IMR-90 (cell line): ENCODE results near the gene FOXQ1. TPM values are rescaled to one million over a fixed set of nuclear protein-coding genes. Genes with fewer than 3 reads are reported as not detected.

Experiments
- ATAC-seq: fragments of 200-7000 bp; cut with Tn5 transposase; 2 replicates; pipeline ENCODE4 v1.9.1; 2020; ENCODE audit warnings: low read depth, mild to moderate bottlenecking, moderate library complexity
- BruUV-seq: library from RNA; stranded (reverse); fragments of 400-500 nt; replicated peaks from 2 replicates; lab custom pipeline; 2021; lab: Mats Ljungman, UMichigan
- CTCF ChIA-PET: fragments of 300-600 bp; formaldehyde crosslinking; extraction: SDS; loops from one replicate; lab custom pipeline; 2021; ENCODE audit warnings: antibody characterized with exemption; lab: Yijun Ruan, JAX
- POLR2A ChIA-PET: fragments of 300-600 bp; sonication (Branson Sonifier 250); formaldehyde crosslinking; loops from one replicate; lab custom pipeline; 2022; ENCODE audit warnings: antibody characterized with exemption; ENCODE audit not compliant: unreplicated experiment; lab: Charles Lee
- DNase-seq: peaks from one replicate; pipeline ENCODE4 v3.0.0; 2013
- H2AFZ ChIP-seq: replicated peaks from 2 replicates; pipeline ENCODE3; 2013; ENCODE audit warnings: low read length, mild to moderate bottlenecking; ENCODE audit not compliant: poor library complexity
- H2AK5ac ChIP-seq: 2 replicates; pipeline ENCODE4 v1.6.1; 2013; ENCODE audit warnings: low read depth, low read length, inconsistent platforms
- H2AK9ac ChIP-seq: replicated peaks from 2 replicates; pipeline ENCODE3; 2013; ENCODE audit warnings: mild to moderate bottlenecking, low read depth, low read length, moderate library complexity; ENCODE audit not compliant: poor library complexity
- H2BK120ac ChIP-seq: 2 replicates; pipeline ENCODE4 v1.6.1; 2013; ENCODE audit warnings: low read depth, low read length, inconsistent platforms
- H2BK15ac ChIP-seq: 3 replicates; pipeline ENCODE4 v1.6.1; 2013; ENCODE audit warnings: low read depth, low read length, inconsistent platforms
- H2BK20ac ChIP-seq: 2 replicates; pipeline ENCODE4 v1.6.1; 2013; ENCODE audit warnings: low read depth, mild to moderate bottlenecking, inconsistent platforms, low read length, moderate library complexity
- H2BK5ac ChIP-seq: 2 replicates; pipeline ENCODE4 v1.6.1; 2013; ENCODE audit warnings: mild to moderate bottlenecking, low read depth, low read length, inconsistent platforms; ENCODE audit not compliant: poor library complexity, severe bottlenecking
- H3K14ac ChIP-seq: replicated peaks from 2 replicates; pipeline ENCODE4 v1.6.1; 2013; ENCODE audit warnings: low read depth, low read length, inconsistent platforms
- H3K18ac ChIP-seq: 2 replicates; pipeline ENCODE4 v1.6.1; 2013; ENCODE audit warnings: low read depth, low read length, control low read depth
- H3K23ac ChIP-seq: 2 replicates; pipeline ENCODE4 v1.6.1; 2013; ENCODE audit warnings: low read depth, low read length, inconsistent platforms
- H3K27ac ChIP-seq: 2 replicates; pipeline ENCODE4 v1.5.1; 2013; ENCODE audit warnings: mild to moderate bottlenecking, control low read depth, low read length; ENCODE audit not compliant: insufficient read depth
- H3K27me3 ChIP-seq: 2 replicates; pipeline ENCODE4 v1.6.1; 2013; ENCODE audit warnings: low read length; ENCODE audit not compliant: control insufficient read depth, insufficient read depth
- H3K36me3 ChIP-seq: 2 replicates; pipeline ENCODE4 v1.6.1; 2013; ENCODE audit warnings: low read length, mixed read lengths; ENCODE audit not compliant: control insufficient read depth, insufficient read depth
- H3K4ac ChIP-seq: 2 replicates; pipeline ENCODE4 v1.6.1; 2013; ENCODE audit warnings: low read depth, low read length, inconsistent platforms
- H3K4me1 ChIP-seq: 2 replicates; pipeline ENCODE4 v1.6.1; 2013; ENCODE audit warnings: low read length, mixed read lengths; ENCODE audit not compliant: control insufficient read depth, insufficient read depth
- H3K4me2 ChIP-seq: 2 replicates; pipeline ENCODE4 v1.6.1; 2013; ENCODE audit warnings: low read depth, mild to moderate bottlenecking, control low read depth, low read length, moderate library complexity
- H3K4me3 ChIP-seq: 2 replicates; pipeline ENCODE4 v1.5.1; 2013; ENCODE audit warnings: low read depth, mild to moderate bottlenecking, control low read depth, low read length, moderate library complexity; ENCODE audit not compliant: insufficient read depth
- H3K56ac ChIP-seq: 2 replicates; pipeline ENCODE4 v1.6.1; 2013; ENCODE audit warnings: low read length, inconsistent platforms; ENCODE audit not compliant: insufficient read depth; ENCODE audit errors: extremely low read depth
- H3K79me1 ChIP-seq, 2 experiments: 2 replicates each; pipeline ENCODE4 v1.6.1; 2013; ENCODE audit warnings: low read length in 2 of 2, inconsistent platforms in 1 of 2, low read depth in 1 of 2
- H3K9ac ChIP-seq: 2 replicates; pipeline ENCODE4 v1.6.1; 2013; ENCODE audit warnings: low read depth, low read length, control low read depth
- H3K9me1 ChIP-seq: 2 replicates; pipeline ENCODE4 v1.6.1; 2013; ENCODE audit warnings: low read length, inconsistent platforms; ENCODE audit not compliant: insufficient read depth
- H3K9me3 ChIP-seq: 2 replicates; pipeline ENCODE4 v1.6.1; 2013; ENCODE audit warnings: low read length; ENCODE audit not compliant: control insufficient read depth, insufficient read depth
- H4K20me1 ChIP-seq: 2 replicates; pipeline ENCODE4 v1.6.1; 2013; ENCODE audit warnings: low read length, inconsistent platforms; ENCODE audit not compliant: insufficient read depth
- H4K5ac ChIP-seq: 2 replicates; pipeline ENCODE4 v1.6.1; 2013; ENCODE audit warnings: mild to moderate bottlenecking, low read depth, low read length, control low read depth
- H4K8ac ChIP-seq, 2 experiments: 2 replicates each; pipeline ENCODE4 v1.6.1; 2013; ENCODE audit warnings: low read depth in 2 of 2, low read length in 2 of 2, control low read depth in 1 of 2, inconsistent platforms in 1 of 2
- H4K91ac ChIP-seq: 2 replicates; pipeline ENCODE4 v1.6.1; 2013; ENCODE audit warnings: low read depth, low read length, inconsistent platforms; ENCODE audit not compliant: insufficient read depth
- BHLHE40 ChIP-seq: fragments of 150-350 bp; IDR thresholded peaks from 2 replicates; pipeline ENCODE4 v1.6.1; 2016; ENCODE audit warnings: mild to moderate bottlenecking, low read depth, low read length
- CEBPB ChIP-seq: IDR thresholded peaks from 2 replicates; pipeline ENCODE4 v1.6.1; 2012; ENCODE audit warnings: low read depth, low read length, improper control_type of control experiment
- FOS ChIP-seq: fragments of 150-350 bp; IDR thresholded peaks from 2 replicates; pipeline ENCODE4 v1.6.1; 2016; ENCODE audit warnings: low read depth, low read length
- MAZ ChIP-seq: IDR thresholded peaks from 2 replicates; pipeline ENCODE4 v1.6.1; 2012; ENCODE audit warnings: low read depth, mild to moderate bottlenecking, low read length, improper control_type of control experiment, moderate library complexity, borderline replicate concordance
- NFE2L2 ChIP-seq: fragments of 150-350 bp; IDR thresholded peaks from 2 replicates; pipeline ENCODE4 v1.6.1; 2016; ENCODE audit warnings: low read depth, mild to moderate bottlenecking, low read length
- POLR2A ChIP-seq: IDR thresholded peaks from 2 replicates; pipeline ENCODE4 v1.6.1; 2012; ENCODE audit warnings: mild to moderate bottlenecking, low read depth, low read length
- RAD21 ChIP-seq: IDR thresholded peaks from 2 replicates; pipeline ENCODE4 v1.6.1; 2012; ENCODE audit warnings: low read length, improper control_type of control experiment
- RFX5 ChIP-seq: IDR thresholded peaks from 2 replicates; pipeline ENCODE4 v1.8.0; 2012; ENCODE audit warnings: low read depth, mild to moderate bottlenecking, low read length, moderate library complexity
- SMC3 ChIP-seq: fragments of 150-350 bp; IDR thresholded peaks from 2 replicates; pipeline ENCODE4 v1.6.1; 2016; ENCODE audit warnings: low read depth, mild to moderate bottlenecking, antibody characterized with exemption, low read length, moderate library complexity
- USF2 ChIP-seq: fragments of 150-350 bp; IDR thresholded peaks from 2 replicates; pipeline ENCODE4 v1.6.1; 2017; ENCODE audit warnings: mild to moderate bottlenecking, antibody characterized with exemption, low read length, low read depth
- WGBS, 2 experiments: methylation state at CpG; one replicate each; pipeline versions ENCODE4 v1.1.5 to v1.1.7; 2013; ENCODE audit warnings: missing lambda C conversion rate in 2 of 2; ENCODE audit not compliant: insufficient read length in 1 of 2; ENCODE audit errors: extremely low coverage in 2 of 2; 5-methylcytosine and 5-hydroxymethylcytosine counted together
- dilution Hi-C: fragments of 300-500 bp; cut with HindIII; formaldehyde crosslinking; loops from one replicate; pipeline ENCODE4 v1.14.3; 2018; ENCODE audit warnings: low sequenced_read_pairs; ENCODE audit not compliant: unreplicated experiment
- in situ Hi-C: fragments of 300-500 bp; cut with MboI; formaldehyde crosslinking; loops from 3 replicates; pipeline ENCODE4 v1.14.3; 2019; ENCODE audit warnings: low sequenced_read_pairs, inconsistent platforms, mixed read lengths
- intact Hi-C: fragments of 100-400 bp; cut with micrococcal nuclease; formaldehyde crosslinking; loops from 2 replicates; pipeline ENCODE4 v1.10.0; 2022
- polyA plus RNA-seq, 3 experiments: library from polyadenylated mRNA; depleted of rRNA; stranded (reverse); fragments of >200 nt; gene quantifications; 2 replicates each; pipeline ENCODE4 v1.2.3, GENCODE V29; 2012; ENCODE audit warnings: low replicate concordance in 1 of 3
- total RNA-seq: library from RNA; depleted of rRNA; stranded (reverse); fragments of >200 nt; gene quantifications from 2 replicates; pipeline ENCODE4 v1.2.3, GENCODE V29; 2012

FOXQ1 gene
- total and polyA plus RNA-seq, 2 of the 4 experiments (the other 2 are of a cell fraction) = not detected

GRCh38 chr6:1298768-1299167 is 13.1 kb upstream of the FOXQ1 start:
- no peak for ATAC-seq
- no peak overlapping the region for H3K27ac ChIP-seq
- H2BK15ac ChIP-seq = no peak overlapping the region
- no peak overlapping the region for H3K23ac ChIP-seq
- intact Hi-C loops = no loop called here
- no peak overlapping the region for H3K4ac ChIP-seq
- no peak overlapping the region for H3K4me3 ChIP-seq
- H2BK5ac ChIP-seq = no peak overlapping the region
- no peak for TF ChIP-seq FOS
- TF ChIP-seq POLR2A = no peak
- TF ChIP-seq MAZ = no peak
- TF ChIP-seq BHLHE40 = no peak
- TF ChIP-seq SMC3 = no peak
- TF ChIP-seq USF2 = no peak
- TF ChIP-seq CEBPB = no peak
- no peak for TF ChIP-seq NFE2L2
- TF ChIP-seq RAD21 = no peak
- TF ChIP-seq RFX5 = no peak
- H3K18ac ChIP-seq = no peak overlapping the region
- H4K8ac ChIP-seq = no peak overlapping the region
- H3K36me3 ChIP-seq = no peaks in the 10 kb centered on the region
- no CpG with 5 or more reads among the region's 2 CpGs for WGBS, 2 experiments
- no peaks in the 10 kb centered on the region for H3K27me3 ChIP-seq
- no peak overlapping the region for H4K91ac ChIP-seq
- in situ Hi-C loops = no loop called here
- BruUV-seq = no TSS peak
- peaks cover 7% of the 10 kb centered on the region for H3K4me1 ChIP-seq
- H3K14ac ChIP-seq = no peak overlapping the region
- H3K56ac ChIP-seq = no peak overlapping the region
- peaks cover 3% of the 10 kb centered on the region; the same call in 1 of the 2 replicates for H3K9me1 ChIP-seq
- no peak overlapping the region for H2BK20ac ChIP-seq
- H4K20me1 ChIP-seq = no peaks in the 10 kb centered on the region
- CTCF ChIA-PET = no interaction called here
- no peak overlapping the region for H2AK9ac ChIP-seq
- no peaks in the 10 kb centered on the region; the same call in 1 of the 2 replicates for H3K9me3 ChIP-seq
- no peak overlapping the region for H4K5ac ChIP-seq
- H2BK120ac ChIP-seq = no peak overlapping the region
- H2AFZ ChIP-seq = no peak overlapping the region
- no peak overlapping the region for H3K9ac ChIP-seq
- POLR2A ChIA-PET = no interaction called here
- no peaks in the 10 kb centered on the region for H3K79me1 ChIP-seq
- dilution Hi-C loops = no loop called here
- DNase-seq = no peak
- no peak overlapping the region for H3K4me2 ChIP-seq
- no peak overlapping the region for H2AK5ac ChIP-seq
